Hematopoietic multipotent progenitor cell treated with erythropoietin and hydrocortisone succinate and interleukin-3 and kit ligand, for 4 days (in vitro differentiated cells): ENCODE data around the gene WNT9A.
A peak's percentile ranks its signal among the peaks of the same experiment; 100 is the strongest.
"Not testable (repeated sequence)": the region's sequence is repeated elsewhere in the genome, so short reads cannot be mapped to it uniquely, and the experiment has no call there.

ENCODE experiments used
- DNase-seq: peaks from one replicate; pipeline ENCODE4 v3.0.0-alpha.2; 2015

WNT9A gene, protein sequence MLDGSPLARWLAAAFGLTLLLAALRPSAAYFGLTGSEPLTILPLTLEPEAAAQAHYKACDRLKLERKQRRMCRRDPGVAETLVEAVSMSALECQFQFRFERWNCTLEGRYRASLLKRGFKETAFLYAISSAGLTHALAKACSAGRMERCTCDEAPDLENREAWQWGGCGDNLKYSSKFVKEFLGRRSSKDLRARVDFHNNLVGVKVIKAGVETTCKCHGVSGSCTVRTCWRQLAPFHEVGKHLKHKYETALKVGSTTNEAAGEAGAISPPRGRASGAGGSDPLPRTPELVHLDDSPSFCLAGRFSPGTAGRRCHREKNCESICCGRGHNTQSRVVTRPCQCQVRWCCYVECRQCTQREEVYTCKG

DNA sequence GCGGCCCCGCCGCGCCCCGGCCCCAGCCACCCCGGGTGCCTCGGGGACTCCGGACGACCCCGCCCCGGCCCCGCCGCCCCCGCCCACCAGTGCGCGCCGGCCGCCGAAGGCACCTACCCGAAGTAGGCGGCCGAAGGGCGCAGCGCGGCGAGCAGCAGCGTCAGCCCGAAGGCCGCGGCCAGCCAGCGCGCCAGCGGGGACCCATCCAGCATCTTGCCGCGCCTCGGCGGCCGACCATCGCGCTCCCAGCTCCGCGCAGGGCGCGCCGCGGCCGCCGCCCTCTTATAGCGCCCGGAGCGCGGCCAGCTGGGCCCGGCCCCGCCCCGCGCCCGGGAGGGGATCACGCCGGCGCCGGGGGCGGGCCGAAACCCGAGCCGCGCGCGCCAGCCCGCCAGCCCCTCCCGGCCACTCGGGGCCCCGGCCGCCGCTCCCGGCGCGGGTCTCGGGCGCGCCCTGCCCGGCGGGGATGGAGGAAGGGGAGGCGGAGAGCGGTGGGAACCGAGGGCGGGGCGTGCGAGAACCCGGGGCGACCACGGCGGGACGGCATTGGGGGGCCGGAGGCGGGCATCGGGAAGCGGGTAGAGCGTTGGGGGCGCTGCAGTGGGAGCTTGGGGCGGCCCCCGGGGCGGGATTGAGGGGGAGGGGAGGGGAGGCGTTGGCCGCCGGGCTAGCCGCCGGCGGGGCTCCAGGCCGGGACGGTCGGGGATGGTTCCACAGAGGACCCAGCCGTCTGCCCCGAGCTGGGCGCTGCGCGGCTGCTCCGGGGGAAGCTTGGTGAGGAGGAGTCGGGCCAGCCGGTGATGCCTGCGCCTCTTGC lies at the start of gene WNT9A:
WNT9A (minus strand) TSS at position 257 of the 817 bp plus-strand sequence; CDS start at position 212, 45 bp downstream.
- peak; percentile 69 for DNase-seq

DNA sequence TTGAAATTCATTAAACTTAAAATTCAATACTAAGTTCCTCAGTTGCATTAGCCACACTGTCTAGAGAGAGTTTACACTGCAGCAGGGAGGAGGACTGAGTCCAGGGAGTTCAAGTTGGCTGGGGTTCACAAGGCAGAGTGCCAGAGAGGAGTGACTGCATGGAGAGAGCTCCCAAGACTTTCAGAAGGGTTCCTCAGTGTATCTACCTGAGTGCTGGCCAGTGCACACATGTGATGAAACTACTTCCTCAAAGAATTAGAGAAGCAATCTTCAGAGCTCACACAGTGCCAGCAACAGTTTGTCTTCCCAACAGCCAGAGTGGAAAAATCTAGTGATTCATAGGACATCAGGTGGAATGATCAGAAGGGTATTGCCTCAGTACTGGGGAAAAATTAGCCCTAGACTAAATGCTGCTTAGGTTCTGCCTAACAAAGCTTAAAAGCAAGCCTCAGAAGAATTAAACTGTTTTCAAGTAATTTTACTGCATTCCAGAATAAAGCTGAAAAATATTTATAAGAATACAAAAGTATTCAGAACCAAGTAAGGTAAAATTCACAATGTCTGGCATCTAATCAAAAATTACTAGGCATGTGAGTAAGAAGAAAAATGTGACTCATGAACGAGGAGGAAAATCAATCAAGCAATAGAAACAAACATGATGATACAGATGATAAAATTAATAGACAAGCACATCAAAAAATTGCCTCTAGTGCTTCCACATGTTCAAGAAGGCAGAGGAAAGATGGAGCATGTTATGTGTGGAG lies 48.6 kb upstream of the WNT9A start:
- no peak for DNase-seq

DNA sequence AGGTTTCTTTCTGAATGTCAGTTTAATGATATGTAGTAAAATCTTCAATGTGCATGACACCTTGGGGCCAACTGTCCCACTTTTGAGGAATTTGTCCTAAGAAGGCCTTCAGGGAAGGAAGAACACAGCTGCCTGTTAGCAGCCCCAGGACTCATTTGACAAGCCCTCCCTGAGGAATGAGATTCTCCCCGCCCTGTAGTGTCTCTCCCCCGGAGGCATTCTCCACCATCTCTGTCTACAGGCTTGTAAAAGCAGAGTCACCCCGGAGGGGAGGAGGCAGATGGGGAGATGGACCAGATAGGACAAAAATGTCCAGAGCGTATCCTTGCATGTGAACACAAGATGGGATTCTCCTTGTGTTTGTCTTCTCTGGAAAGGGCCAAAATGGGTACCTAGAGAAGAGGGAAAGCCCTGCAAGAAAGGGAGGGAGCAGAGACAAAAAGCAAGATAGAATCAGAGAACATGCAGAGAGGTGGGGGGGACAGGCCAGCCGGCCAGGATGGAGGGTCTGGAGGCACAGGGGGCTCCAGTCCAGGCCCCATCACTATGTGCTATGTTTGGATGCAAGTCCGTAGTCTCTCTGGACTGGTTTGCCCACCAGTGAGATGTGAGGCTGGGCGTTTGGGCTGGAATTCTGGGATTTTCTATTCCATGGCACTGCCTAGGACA lies 47.0 kb upstream of the WNT9A start:
- no peak for DNase-seq

DNA sequence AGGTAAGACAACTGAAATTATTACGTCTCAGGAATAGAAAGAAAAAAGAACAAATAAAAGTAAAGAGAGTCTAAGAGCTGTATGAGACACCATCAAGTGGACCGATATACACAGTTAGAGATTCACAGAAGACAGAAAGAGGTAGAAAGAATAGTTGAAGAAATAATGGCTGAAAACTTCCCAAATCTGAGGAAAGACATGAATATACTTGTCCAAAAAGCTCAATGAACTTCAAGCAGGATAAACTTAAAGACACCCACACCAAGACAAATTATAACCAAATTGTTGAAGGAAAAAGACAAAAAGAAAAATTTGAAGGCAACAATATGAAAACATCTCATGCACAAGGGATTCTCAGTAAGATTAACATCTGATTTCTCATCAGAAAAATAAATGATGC lies 39.4 kb upstream of the WNT9A start:
- no peak for DNase-seq

DNA sequence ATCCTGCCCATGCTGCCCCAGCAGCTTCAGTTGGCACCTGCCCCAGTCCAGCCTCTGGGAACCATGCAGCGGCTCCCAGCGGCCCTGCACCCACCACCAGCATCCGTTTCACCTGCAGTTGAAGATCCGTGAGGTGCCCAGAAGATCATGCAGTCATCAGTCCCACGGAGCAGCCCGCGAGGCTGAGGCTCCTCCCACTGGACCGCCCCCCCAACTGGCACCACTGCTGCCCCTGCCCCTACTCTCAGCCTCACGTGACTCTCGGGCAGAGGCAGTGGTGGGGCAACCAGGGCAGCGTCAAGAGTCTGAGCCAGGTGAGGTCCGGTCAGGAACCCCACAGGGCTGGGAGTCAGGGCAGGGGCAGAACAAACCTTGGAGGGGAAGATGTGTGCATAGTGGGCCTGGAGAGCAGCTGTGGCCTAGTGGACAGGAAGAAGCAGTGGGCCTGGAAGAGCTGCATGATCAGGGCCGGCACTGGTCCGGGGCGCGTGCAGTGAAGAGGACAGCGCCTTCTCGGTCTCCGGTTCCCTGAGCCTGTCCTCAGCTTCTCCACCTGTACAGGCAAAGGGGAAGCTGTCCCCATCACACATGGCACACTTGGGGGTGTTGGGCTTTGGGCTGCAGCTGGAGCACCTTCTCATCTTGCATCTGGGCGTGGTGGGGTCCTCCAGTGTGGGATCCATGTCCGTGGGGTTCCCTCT lies 28.0 kb upstream of the WNT9A start:
- not testable (repeated sequence) for DNase-seq

DNA sequence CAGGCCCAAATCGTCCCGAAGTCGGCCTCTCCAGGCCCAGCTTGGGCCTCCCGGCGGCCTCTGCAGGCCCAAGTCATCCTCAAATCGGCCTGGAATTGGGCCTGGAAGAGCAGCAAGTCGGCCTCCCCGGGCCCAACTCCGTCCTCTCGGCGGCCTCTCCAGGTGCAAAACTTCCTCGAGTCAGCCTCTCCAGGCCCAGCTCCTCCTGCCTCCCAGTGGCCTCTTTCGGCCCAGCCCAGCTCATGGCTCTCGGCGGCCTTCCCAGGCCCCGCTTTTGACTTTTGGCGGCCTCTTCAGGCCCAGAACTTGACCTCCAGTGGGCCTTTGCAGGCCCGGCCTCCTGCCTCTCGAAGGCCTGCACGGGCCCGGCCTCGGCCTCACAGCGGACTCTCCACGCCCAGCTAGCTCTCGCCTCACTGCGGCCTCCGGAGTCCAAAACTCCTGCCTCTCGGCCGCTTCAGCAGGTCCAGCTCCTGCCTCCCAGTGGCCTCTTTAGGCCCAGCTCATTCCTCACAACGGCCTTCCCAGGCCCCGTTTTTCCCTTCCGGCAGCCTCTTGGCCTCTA lies 26.1 kb upstream of the WNT9A start:
- DNase-seq, result not testable (repeated sequence)

DNA sequence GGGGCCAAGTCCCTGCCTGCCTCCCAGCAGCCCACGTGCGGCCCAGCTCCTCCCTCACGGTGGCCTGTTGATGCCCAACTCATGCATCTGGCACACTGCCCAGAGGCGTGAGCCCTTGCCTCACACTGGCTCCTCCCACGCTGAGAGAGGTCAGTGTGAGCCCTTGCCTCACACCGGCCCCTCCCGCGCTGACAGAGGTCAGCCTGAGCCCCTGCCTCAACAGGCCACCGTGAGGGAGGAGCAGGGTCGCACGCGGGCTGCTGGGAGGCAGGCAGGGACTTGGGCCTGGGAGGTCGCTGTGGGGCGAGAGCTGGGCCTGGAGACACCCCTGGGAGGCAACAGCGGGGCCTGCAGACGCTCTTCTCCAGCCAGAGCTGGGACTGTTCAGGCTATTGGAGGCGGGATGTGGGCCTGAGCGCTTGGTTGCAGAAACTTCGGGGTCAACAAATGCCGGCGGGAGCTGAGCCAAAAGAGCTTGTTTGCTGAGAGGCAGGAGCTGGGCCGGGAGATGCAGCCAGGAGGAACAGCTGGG lies 25.2 kb upstream of the WNT9A start:
- DNase-seq, result peak; percentile 40

DNA sequence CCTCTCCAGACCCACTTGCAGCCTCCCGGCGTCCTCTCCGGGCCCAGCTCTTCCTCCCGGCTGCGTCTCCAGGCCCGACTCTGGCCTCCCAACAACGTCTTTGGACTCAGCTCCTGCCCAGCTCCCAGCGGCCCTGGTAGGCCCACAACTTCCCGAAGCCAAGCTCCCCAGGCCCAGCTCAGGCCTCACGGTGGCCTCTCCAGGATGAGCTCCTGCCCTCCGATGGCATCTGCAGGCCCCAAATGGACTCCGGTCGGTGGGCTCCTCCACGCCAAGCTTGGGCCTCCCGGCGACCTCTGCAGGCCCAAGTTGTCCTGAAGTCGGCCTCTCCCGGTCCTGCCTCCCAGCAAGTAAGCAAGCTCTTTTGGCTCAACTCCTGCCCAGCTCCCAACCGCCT lies 24.5 kb upstream of the WNT9A start:
- not testable (repeated sequence) for DNase-seq

DNA sequence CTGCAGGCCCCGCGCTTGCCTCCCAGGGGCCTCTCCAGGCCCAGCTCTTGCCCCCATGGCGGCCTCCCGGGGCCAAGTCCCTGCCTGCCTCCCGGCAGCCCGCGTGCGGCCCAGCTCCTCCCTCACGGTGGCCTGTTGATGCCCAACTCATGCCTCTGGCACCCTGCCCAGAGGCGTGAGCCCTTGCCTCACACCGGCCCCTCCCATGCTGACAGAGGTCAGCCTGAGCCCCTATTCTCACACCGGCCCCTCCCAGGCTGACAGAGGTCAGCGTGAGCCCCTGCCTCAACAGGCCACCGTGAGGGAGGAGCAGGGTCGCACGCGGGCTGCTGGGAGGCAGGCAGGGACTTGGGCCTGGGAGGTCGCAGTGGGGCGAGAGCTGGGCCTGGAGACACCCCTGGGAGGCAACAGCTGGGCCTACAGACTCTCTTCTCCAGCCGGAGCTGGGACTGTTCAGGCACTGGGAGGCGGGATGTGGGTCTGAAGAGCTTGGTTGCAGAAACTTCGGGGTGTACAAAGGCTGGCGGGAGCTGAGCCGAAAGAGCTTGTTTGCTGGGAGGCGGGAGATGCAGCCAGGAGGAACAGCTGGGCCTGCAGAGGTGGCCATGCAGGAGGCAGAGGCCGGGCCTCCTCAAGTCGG lies 24.0 kb upstream of the WNT9A start:
- not testable (repeated sequence) for DNase-seq

DNA sequence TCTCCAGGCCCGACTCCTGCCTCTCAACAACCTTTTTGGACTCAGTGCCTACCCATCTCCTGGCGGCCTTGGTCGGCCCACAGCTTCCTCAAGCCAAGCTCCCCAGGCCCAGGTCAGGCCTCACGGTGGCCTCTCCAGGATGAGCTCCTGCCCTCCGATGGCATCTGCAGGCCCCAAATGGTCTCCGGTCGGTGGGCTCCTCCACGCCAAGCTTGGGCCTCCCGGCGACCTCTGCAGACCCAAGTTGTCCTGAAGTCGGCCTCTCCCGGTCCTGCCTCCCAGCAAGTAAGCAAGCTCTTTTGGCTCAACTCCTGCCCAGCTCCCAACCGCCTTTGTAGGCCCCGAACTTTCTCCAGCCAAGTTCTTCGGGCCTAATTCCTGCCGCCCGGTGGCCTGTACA lies 23.5 kb upstream of the WNT9A start:
- DNase-seq, result not testable (repeated sequence)

DNA sequence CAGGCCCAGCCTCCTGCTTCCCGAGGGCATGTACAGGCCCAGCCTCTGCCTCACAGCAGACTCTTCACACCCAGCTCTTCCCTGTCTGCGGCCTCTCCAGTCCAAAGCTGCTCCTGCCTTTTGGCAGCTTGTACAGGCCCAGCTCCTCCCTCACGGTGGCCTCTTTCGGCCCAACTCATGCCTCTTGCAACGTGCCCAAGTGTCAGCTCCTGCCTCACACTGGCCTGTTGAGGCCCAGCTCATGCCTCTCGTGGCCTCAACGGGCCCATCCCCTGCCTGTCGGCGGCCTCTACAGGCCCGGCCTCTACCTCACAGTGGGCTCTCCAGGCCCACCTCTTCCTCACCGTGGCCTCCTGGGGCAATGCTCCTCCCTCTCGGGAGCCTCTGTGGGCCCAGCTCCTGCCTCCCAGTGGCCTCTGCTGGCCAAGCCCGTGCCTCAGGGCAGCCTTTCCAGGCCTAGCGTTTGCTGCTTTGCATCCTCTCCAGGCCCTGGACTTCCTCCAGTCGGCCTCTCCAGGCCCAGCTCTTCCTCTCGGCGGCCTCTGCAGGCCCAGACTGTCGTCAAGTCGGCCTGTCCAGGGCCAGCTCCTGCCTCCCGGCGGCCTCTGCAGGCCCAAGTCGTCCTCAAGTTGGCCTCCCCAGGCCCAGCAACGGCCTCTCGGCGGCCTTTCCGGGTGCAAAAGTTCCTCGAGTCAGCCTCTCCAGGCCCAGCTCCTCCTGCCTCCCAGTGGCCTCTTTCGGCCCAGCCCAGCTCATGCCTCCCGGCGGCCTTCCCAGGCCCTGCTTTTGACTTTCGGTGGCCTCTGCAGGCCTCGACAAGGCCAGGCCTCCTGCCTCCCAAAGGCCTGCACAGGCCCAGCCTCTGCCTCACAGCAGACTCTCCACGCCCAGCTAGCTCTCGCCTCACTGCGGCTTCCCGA lies 22.6 kb upstream of the WNT9A start:
- DNase-seq, result not testable (repeated sequence)

DNA sequence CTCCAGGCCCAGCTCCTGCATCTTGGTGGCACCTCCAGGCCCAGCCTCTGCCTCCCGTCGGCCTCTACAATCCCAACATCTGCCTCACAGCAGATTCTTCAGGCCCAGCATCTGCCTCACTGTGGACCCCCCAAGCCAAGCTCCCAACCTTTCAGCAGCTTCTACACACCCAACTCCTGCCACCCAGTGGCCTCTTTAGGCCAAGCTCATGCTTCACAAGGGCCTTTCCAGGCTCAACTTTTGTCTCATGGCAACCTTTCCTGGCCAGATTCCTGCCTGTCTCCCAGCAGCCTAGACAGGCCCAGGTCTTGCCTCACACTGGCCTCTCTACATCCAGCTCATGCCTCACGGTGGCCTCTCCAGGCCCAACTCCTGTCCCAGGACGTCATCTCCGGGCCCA lies 20.1 kb upstream of the WNT9A start:
- not testable (repeated sequence) for DNase-seq

DNA sequence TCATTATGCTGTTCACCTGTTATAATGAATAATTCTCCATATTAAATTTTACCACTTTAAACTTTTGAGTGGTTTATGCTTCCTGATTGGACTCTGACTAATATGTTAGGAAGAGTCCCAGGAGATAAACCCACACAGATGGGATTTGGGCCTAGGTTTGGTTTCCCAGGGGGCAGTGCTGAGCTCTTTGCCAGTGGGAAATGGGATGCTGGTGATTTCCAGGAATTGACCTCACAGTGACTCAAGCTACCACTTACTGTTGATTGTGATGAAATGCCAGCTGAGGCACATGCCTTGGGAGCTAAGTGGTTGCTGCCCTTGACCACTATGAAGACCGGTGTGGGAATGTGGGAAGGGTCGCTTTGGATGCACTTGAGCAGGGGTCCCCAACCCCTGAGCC lies 19.0 kb upstream of the WNT9A start:
- DNase-seq, result not testable (repeated sequence)

DNA sequence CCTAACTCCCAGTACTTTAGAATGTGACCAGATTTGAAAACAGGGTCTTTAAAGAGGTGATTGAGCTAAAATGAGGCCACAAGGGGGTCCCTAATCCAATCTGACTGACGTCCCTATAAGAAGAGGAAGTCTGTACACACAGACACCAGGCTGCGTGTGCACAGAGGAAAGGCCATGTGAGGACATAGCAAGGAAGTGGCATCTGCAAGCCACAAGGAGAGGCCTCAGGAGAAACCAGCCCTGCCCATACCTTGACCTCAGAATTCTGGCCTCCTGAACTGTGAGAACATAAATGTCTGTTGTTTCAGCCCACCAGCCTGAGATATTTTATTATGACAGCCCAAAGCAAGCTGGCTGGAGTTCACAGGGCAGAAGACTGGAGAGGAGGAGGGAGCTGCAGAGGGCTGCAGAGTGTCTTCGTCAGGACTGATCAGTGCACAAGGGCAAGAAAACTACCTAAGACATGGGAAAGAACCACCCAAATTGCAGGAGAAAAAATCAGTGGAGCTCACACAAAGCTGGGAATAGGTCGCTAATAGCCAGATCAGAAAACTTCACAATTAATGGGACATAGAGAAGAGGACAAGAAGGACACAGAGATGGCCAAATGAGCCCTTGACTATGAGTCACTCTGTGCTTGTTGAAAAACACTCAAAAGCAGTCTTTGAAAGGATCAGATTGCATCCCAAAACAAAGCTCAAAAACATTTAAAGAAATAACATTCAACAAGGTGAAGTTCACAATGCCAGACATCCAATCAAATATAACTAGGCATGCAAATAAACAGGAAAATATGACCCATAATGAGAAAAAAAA lies 14.1 kb upstream of the WNT9A start:
- DNase-seq, result peak; percentile 79

DNA sequence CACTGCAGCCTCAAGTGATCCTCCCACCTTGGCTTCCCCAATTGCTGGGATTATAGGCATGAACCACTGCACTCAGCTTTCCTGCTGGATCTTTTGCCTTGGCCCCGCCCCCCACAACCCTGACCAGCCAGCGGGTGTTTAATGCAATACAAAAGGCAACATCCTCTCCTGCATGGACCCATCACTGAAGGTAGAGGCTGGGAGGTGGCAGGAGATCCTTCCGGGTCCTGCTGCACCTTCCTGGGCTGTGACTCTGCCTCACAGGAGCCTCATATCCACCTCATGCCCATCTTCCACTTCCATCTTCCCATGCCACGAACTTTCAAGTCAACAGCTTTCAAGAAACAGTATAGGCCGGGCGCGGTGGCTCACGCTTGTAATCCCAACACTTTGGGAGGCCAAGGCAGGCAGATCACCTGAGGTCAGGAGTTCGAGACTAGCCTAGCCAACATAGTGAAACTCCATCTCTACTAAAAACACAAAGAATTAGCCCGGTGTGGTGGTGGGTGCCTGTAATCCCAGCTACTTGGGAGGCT lies 11.7 kb upstream of the WNT9A start:
- no peak for DNase-seq

DNA sequence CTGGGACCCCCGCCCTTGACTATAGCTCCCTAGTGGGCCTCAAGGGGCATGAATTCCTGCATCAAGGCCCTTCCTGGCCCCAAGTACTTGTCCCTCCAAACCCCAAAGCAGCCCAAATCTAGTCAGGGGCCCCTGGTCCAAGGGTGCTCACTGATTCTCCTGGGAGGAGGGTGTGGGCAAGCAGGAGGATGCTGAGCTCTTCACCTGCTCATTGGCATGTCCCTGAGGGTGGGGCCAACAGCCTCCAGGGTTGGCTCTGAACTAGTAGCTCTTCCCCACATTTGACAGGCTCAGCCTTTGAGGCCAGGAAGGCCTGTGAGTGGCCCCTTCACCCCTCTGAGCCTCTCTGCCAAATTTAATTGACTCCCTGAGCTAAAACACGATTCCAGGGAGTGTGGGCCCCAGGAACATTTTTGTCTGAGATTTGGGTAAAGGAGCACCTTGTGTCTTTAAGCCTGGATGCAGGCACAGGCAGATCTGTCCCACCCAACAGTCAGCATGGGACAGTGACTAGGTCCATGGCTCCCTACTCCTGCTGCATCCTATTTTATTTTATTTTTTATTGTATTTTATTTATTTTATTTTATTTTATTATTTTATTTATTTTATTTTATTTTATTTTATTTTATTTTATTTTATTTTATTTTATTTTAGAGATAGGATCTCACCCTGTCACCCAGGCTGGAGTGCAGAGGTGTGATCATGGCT lies 11.0 kb upstream of the WNT9A start:
- no peak for DNase-seq

DNA sequence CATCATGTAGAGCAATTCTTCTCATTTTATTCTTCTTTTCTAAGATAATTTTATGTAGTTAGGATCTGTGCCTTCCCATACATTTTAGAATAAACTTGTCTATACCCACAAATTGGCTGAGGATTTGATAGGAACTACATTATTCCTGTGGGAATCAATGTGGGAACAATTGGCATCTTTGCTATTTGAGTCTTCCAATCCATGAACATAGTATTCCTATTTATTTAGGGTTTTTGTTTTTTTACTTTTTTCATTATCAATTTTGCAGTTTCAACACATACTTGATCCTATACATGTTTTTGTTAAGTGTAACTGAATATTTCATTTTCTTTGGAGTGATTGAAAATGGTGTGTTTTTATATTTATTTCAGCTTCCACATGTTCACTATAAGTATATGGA lies 8.1 kb upstream of the WNT9A start:
- DNase-seq, result no peak
